Nephron progenitor cell (in vitro differentiated cells): ENCODE results near the gene RAB5IF.

Source experiments
- DNase-seq: peaks from one replicate; pipeline ENCODE4 v3.0.0; 2021
- H3K27ac Mint-ChIP-seq: 2 replicates; pipeline ENCODE4 v1.8.0; 2021; ENCODE audit warnings: mild to moderate bottlenecking, moderate library complexity, mixed read lengths
- H3K27me3 Mint-ChIP-seq: 2 replicates; pipeline ENCODE4 v1.8.0; 2021; ENCODE audit warnings: mild to moderate bottlenecking, low read depth, mixed read lengths; ENCODE audit not compliant: poor library complexity
- H3K36me3 Mint-ChIP-seq: 2 replicates; pipeline ENCODE4 v1.8.0; 2021; ENCODE audit warnings: low read depth, mixed read lengths
- H3K4me1 Mint-ChIP-seq: 2 replicates; pipeline ENCODE4 v1.8.0; 2021; ENCODE audit warnings: mixed read lengths
- H3K4me3 Mint-ChIP-seq: 2 replicates; pipeline ENCODE4 v1.8.0; 2021; ENCODE audit warnings: mild to moderate bottlenecking, moderate library complexity, mixed read lengths
- H3K9me3 Mint-ChIP-seq: 2 replicates; pipeline ENCODE4 v1.8.0; 2021; ENCODE audit warnings: mild to moderate bottlenecking, moderate library complexity, mixed read lengths
- CTCF ChIP-seq: fragments of 200-600 bp; sonication (generic); IDR thresholded peaks from 2 replicates; pipeline ENCODE4 v1.5.0; 2021; ENCODE audit warnings: antibody characterized with exemption

The RAB5IF gene

GRCh38 chr20:36629719-36630681, 24.4 kb downstream of the RAB5IF start:
- H3K27ac Mint-ChIP-seq, result no peak overlapping the region

GRCh38 chr20:36631646-36632045, 26.1 kb downstream of the RAB5IF start:
- Mint-ChIP-seq H3K4me1 (peaks cover 18% of the 10 kb centered on the region), H3K36me3 (no peaks in the 10 kb centered on the region), H3K9me3 (no peaks in the 10 kb centered on the region), H3K27me3 (peaks cover 4% of the 10 kb centered on the region), H3K4me3 (no peak overlapping the region), H3K27ac (no peak overlapping the region)
- no peak for DNase-seq
- no peak for TF ChIP-seq CTCF

More at GRCh38 chr20:36629719-36630681, 24.4 kb downstream of the RAB5IF start:
- Mint-ChIP-seq H3K4me1 (peaks cover 19% of the 10 kb centered on the region), H3K9me3 (no peaks in the 10 kb centered on the region), H3K36me3 (no peaks in the 10 kb centered on the region), H3K4me3 (no peak overlapping the region), H3K27me3 (peaks cover 4% of the 10 kb centered on the region)
- no peak for TF ChIP-seq CTCF
- DNase-seq, result no peak

- no peak overlapping the region for H3K4me3 Mint-ChIP-seq
- DNase-seq, result no peak
- no peaks in the 10 kb centered on the region for H3K36me3 Mint-ChIP-seq
- H3K4me1 Mint-ChIP-seq, result peaks cover 13% of the 10 kb centered on the region
- no peaks in the 10 kb centered on the region for H3K9me3 Mint-ChIP-seq
- no peak for TF ChIP-seq CTCF
- no peaks in the 10 kb centered on the region for H3K27me3 Mint-ChIP-seq
- H3K27ac Mint-ChIP-seq, result no peak overlapping the region
These were observed 26.5 kb downstream of the RAB5IF start for GRCh38 chr20:36632147-36632486.

- no peak overlapping the region for H3K27ac Mint-ChIP-seq
These were observed 27.1 kb downstream of the RAB5IF start for GRCh38 chr20:36632487-36633284.

GRCh38 chr20:36633285-36633772, 27.8 kb downstream of the RAB5IF start:
- peaks cover 8% of the 10 kb centered on the region for H3K4me1 Mint-ChIP-seq
- H3K4me3 Mint-ChIP-seq, result no peak overlapping the region
- H3K27me3 Mint-ChIP-seq, result no peaks in the 10 kb centered on the region
- no peak for DNase-seq
- no peaks in the 10 kb centered on the region for H3K9me3 Mint-ChIP-seq
- no peak overlapping the region for H3K27ac Mint-ChIP-seq
- no peaks in the 10 kb centered on the region for H3K36me3 Mint-ChIP-seq
- TF ChIP-seq CTCF, result no peak

More at GRCh38 chr20:36632487-36633284, 27.1 kb downstream of the RAB5IF start:
- Mint-ChIP-seq H3K4me1 (peaks cover 8% of the 10 kb centered on the region), H3K27me3 (no peaks in the 10 kb centered on the region), H3K36me3 (no peaks in the 10 kb centered on the region), H3K4me3 (no peak overlapping the region), H3K9me3 (no peaks in the 10 kb centered on the region)
- peak; percentile 28 for DNase-seq
- TF ChIP-seq CTCF, result peak; percentile 33
